Activated CD4-positive, CD25-positive, alpha-beta regulatory T cell (primary cell): ENCODE measurements around the gene EPB41L2.
A peak's percentile ranks its signal among the peaks of the same experiment; 100 is the strongest.
"Not testable (repeated sequence)": the region's sequence is repeated elsewhere in the genome, so short reads cannot be mapped to it uniquely, and the experiment has no call there.

Source experiments
- DNase-seq, 4 experiments: peaks; one replicate each; lab custom pipeline; 2025; lab: John Stamatoyannopoulos, UW

EPB41L2 gene

DNA sequence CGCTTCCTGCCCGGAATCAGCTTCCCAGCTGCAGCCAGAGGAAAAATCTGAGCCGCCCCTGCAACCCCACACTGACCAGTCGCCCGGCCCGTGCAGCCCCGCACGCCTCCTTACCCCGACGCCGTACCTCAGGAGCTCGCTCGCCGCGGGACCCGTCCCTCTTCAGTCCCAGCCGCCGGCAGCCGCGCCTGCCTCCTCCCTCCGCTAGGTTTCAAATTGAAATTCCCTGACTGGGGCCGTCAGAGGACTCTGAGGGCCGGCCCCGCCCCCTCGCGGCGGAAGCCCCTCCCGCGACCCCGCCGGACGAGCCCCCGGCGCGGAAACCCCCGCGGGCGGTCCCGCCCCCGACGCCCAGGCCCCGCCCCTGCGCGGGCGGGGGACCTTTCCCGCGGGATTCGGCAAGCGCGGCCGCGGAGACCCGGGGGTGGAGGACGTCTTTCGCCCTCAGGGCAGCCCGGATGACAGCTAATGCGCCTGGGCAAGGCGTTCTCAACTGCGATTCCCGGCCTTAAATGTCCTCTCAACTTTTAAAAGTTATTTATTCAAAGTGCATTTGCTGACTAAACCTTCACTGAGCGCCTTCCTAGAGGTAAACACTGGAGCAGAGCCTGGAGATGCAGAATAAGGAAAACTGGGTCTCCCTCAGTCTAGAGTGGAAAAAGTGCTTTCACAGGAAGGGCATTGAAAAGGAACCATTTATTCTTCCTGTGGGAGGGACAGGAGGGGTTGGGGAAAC lies at the start of gene EPB41L2:
Gene EPB41L2, minus strand, starts transcription at position 218 of the 736 bp plus-strand sequence. CDS start 106,760 bp downstream, outside the sequence.
- DNase-seq: peak; percentile 28 to 56 (median 44)

GRCh38 chr6:131112249-131112648 lies 49.2 kb upstream of the EPB41L2 start:
- no peak for DNase-seq

DNA sequence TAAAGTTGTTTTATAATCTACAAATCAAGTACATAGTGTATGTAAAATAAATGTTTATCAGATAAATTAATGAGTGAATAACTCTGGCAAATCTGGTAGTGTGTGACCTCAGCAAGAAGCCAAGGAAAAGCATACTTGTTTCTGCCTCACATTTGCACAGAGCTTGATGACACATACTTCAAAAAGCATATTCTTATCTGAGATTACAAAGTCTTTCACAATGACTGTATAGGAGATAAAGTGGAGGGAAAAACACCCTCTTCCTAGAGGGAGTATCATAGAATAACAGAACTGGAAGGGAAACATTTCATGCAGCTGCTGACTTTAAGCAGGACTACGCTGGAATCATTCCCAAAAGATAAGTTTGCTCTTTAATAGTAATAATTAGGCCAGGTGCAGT lies 44.1 kb upstream of the EPB41L2 start:
- no peak for DNase-seq

DNA sequence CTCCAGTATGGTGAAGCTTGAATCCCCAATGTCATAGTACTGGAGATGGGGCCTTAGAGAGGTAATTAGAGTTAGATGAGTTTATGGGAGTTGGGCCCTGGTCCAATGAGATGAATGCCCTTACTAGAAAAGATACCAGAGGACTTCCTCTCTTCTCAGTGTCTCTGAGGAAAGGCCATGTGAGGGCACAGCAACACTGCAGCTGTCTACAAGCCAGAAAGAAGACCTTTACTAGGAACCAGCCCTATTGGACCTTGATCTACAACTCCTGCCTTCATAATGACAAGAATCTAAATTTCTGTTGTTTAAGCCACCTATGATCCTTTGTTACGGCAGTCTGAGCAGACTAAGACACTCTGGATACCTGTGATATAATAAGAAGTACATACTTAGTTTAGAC lies 40.9 kb upstream of the EPB41L2 start:
- no peak for DNase-seq

- no peak for DNase-seq
These were observed 40.3 kb upstream of the EPB41L2 start for GRCh38 chr6:131103296-131103695.

DNA sequence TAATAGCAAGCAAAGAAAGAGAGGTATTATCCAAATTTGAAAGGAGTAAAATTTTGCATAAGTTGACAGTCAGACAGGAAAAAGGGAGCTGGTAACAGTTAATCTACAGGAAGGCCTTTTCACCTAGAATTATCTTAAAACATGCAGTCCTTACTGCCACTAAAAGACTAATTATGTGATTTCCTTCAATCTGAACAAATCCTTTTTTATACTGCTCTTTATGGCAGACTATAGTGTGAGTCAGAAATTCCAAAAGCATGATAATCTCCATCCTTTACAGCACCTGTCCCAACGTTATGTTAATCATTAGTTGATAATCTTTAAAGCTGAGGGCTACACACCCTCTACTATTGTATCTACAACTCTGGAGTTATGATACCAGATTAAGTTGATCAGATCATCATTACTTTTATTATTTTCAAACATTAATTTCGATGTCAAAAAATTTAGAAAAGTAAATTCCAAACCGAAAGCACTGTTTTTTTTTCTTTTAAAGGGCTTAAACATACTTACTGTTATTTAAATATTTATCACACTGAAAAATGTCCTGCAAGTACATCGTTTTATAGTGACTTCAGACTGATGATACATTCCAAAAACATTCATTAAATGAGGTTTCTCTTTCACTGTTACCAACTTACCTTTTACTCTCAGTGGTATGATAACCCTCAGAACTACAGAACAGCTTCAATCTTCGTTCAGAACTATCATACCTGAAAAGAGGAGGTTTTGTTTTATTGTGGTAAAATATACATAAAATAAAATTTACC lies 39.1 kb upstream of the EPB41L2 start:
- no peak for DNase-seq

GRCh38 chr6:131096786-131097185 lies 33.7 kb upstream of the EPB41L2 start:
- no peak for DNase-seq

- DNase-seq: no peak
These were observed 30.3 kb upstream of the EPB41L2 start for GRCh38 chr6:131093334-131093733.

DNA sequence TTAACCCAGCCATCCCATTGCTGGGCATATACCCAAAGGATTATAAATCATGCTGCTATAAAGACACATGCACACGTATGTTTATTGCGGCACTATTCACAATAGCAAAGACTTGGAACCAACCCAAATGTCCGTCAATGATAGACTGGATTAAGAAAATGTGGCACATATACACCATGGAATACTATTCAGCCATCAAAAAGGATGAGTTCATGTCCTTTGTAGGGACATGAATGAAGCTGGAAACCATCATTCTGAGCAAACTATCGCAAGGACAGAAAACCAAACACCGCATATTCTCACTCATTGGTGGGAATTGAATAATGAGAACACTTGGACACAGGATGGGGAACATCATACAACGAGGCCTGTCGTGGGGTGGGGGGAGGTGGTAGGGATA lies 28.9 kb upstream of the EPB41L2 start:
- DNase-seq: not testable (repeated sequence)

- not testable (repeated sequence) for DNase-seq
These were observed 27.3 kb upstream of the EPB41L2 start for GRCh38 chr6:131090339-131090738.

GRCh38 chr6:131084982-131085381 lies 21.9 kb upstream of the EPB41L2 start:
- no peak for DNase-seq

- DNase-seq: no peak
These were observed 20.6 kb upstream of the EPB41L2 start for GRCh38 chr6:131083687-131084086.

GRCh38 chr6:131082335-131082734 lies 19.3 kb upstream of the EPB41L2 start:
- no peak for DNase-seq

DNA sequence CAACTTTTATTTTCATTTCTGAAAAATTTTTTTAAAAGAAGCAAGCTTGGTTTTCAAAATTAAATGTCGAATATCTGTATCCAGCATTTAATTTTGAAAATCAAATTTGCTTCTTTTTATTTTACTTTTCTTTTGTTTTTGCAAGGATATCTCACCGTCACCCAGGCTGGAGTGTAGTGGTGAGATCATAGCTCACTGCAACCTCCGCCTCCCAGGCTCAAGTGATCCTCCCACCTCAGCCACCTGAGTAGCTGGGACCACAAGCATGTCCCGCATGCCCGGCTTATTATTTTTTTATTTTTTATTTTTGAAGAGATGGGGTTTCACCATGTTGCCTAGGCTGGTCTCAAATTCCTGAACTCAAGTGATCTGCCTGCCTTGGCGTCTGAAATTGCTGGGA lies 17.0 kb upstream of the EPB41L2 start:
- no peak for DNase-seq

DNA sequence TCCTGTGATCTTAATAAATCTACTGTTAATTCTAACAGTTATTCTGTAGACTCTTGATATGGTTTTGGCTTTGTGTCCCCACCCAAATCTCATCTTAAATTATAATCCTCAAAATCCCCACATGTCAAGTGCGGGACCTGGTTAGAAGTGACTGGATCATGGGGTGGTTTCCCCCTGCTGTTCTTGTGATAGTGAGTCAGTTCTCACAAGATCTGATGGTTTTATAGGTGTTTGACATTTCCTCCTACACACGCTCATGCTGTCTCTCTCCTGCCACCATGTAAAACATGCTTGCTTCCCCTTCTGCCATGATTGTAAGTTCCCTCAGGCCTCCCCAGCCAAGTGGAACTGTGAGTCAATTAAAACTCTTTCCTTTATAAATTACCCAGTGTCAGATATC lies 10.5 kb upstream of the EPB41L2 start:
- DNase-seq: no peak

GRCh38 chr6:131070061-131070460 lies 7.0 kb upstream of the EPB41L2 start:
- no peak for DNase-seq

- no peak for DNase-seq
These were observed 5.1 kb upstream of the EPB41L2 start for GRCh38 chr6:131068165-131068564.

GRCh38 chr6:131067521-131067920 lies 4.5 kb upstream of the EPB41L2 start:
- DNase-seq: no peak

GRCh38 chr6:131065824-131066171 lies 2.8 kb upstream of the EPB41L2 start:
- DNase-seq: no peak

GRCh38 chr6:131065112-131065823 lies 2.2 kb upstream of the EPB41L2 start:
- no peak for DNase-seq

- DNase-seq: no peak
These were observed 773 bp upstream of the EPB41L2 start for GRCh38 chr6:131063764-131064272.

DNA sequence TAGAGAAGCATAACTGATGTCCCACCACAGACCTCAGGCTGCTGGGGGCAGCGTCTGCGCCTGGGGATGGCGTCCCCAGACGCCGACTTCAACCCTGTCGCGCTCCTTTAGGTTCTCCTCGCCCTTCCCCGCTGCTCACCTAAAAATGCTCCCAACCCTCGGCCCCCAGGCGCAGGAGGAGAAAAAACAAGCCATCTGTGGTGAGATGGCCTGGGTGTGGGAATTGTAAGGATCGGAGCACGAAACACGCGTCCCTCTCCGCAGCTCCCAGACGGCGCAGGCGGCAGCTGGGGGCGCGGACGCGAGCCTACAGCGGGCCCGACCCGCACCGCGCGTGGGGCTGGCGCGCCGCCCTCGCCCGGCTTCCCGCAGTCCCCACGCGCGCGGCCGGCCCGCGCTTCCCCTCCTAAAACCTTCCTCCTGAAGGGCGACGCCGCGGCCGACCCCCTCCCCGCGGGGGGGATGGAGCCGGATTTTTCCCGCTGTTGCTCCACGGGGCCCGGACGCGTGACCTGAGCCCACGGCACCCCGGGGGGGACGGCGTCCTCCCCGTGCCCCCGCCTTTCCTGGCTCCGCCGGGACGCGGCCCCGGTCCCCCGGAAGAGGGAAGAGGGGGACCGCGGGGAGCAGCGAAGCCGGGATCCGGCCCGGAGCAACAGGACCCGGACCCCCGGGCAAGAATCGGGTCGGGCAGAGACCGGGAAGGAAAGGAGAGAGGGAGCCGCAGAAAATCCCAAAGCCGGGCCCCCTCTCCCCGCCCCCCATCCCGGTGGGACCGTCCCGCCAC lies 611 bp downstream of the EPB41L2 start:
- no peak for DNase-seq
